Esophagus (tissue), 2 donors: Measurements from ENCODE around the gene PALLD. TPM values are rescaled to one million over a fixed set of nuclear protein-coding genes. Genes with fewer than 3 reads are reported as not detected.
A peak's percentile ranks its signal among the peaks of the same experiment; 100 is the strongest.

ENCODE experiments used
- H3K27ac ChIP-seq, 2 donors: one replicate each; pipeline ENCODE4 v1.5.1; 2013; ENCODE audit warnings: low read depth in 2 of 2, mild to moderate bottlenecking in 2 of 2, inconsistent platforms in 1 of 2, low read length in 1 of 2, moderate library complexity in 1 of 2
- H3K27me3 ChIP-seq, 2 donors: one replicate each; pipeline ENCODE4 v1.6.1; 2013; ENCODE audit warnings: low read length in 2 of 2, control low read depth in 1 of 2, mild to moderate bottlenecking in 1 of 2; ENCODE audit not compliant: insufficient read depth in 2 of 2, control insufficient read depth in 1 of 2
- H3K36me3 ChIP-seq, 2 donors: one replicate each; pipeline ENCODE4 v1.6.1; 2013; ENCODE audit warnings: low read length in 1 of 2; ENCODE audit not compliant: control insufficient read depth in 2 of 2, insufficient read depth in 2 of 2
- H3K4me1 ChIP-seq, 2 donors: one replicate each; pipeline ENCODE4 v1.6.1; 2013; ENCODE audit warnings: low read length in 1 of 2; ENCODE audit not compliant: control insufficient read depth in 2 of 2, insufficient read depth in 2 of 2
- H3K4me3 ChIP-seq, 2 donors: one replicate each; pipeline ENCODE4 v1.5.1; 2013; ENCODE audit warnings: low read length in 2 of 2, mild to moderate bottlenecking in 2 of 2, low read depth in 1 of 2, moderate library complexity in 1 of 2
- H3K9me3 ChIP-seq, 2 donors: one replicate each; pipeline ENCODE4 v1.6.1; 2013; ENCODE audit warnings: mild to moderate bottlenecking in 2 of 2, low read depth in 1 of 2, low read length in 1 of 2, moderate library complexity in 1 of 2; ENCODE audit not compliant: control insufficient read depth in 2 of 2, insufficient read depth in 1 of 2
- WGBS, 2 donors: extraction: QIAGEN DNeasy Blood & Tissue Kit; methylation state at CpG; one replicate each; pipeline ENCODE4 v1.1.7; 2013; 5-methylcytosine and 5-hydroxymethylcytosine counted together
- polyA plus RNA-seq, 2 donors: library from polyadenylated mRNA; stranded (reverse); fragments of 200-250 nt; gene quantifications; one replicate each; pipeline ENCODE4 v1.2.3, GENCODE V29; 2013
- donor health status: healthy with polysubstance abuse.
- donor health status: Bipolar disorder and iron deficiency.

Gene PALLD
- polyA plus RNA-seq, 2 donors = 34.7 to 101 TPM

GRCh38 chr4:168856312-168856711 is 359.5 kb downstream of the PALLD start:
- Histone ChIP-seq H3K27ac (no peak overlapping the region), H3K36me3 (no peaks in the 10 kb centered on the region), H3K9me3 (no peaks in the 10 kb centered on the region), H3K4me1 (peaks cover 3 to 8% of the 10 kb centered on the region in 2 donors), H3K27me3 (no peaks in the 10 kb centered on the region), H3K4me3 (no peak overlapping the region)
- WGBS, 2 donors = 59 to 66% methylated on average over 2 of the region's 2 CpGs

- 71 to 73% methylated on average over 6 of the region's 6 CpGs for WGBS, 2 donors
- Histone ChIP-seq H3K27ac (peak overlapping the region; percentile 22 to 58), H3K36me3 (no peaks in the 10 kb centered on the region), H3K4me1 (peaks cover 3 to 8% of the 10 kb centered on the region in 2 donors), H3K4me3 (no peak overlapping the region), H3K27me3 (no peaks in the 10 kb centered on the region), H3K9me3 (no peaks in the 10 kb centered on the region)
Observed at GRCh38 chr4:168857009-168857408, 360.2 kb downstream of the PALLD start.

GRCh38 chr4:168857546-168858314 is 360.9 kb downstream of the PALLD start:
- H3K4me3 ChIP-seq = no peak overlapping the region
- H3K9me3 ChIP-seq = no peaks in the 10 kb centered on the region
- 83 to 85% methylated on average over 5 of the region's 5 CpGs for WGBS, 2 donors
- peak overlapping the region in 1 of 2 donors; percentile 79 for H3K27ac ChIP-seq
- H3K27me3 ChIP-seq = no peaks in the 10 kb centered on the region
- no peaks in the 10 kb centered on the region for H3K36me3 ChIP-seq
- peaks cover 3 to 8% of the 10 kb centered on the region in 2 donors for H3K4me1 ChIP-seq

- H3K27ac ChIP-seq = peak overlapping the region in 1 of 2 donors; percentile 76
Observed at GRCh38 chr4:168859100-168859499, 362.2 kb downstream of the PALLD start.

GRCh38 chr4:168859888-168860694 is 363.2 kb downstream of the PALLD start:
- 84 to 88% methylated on average over 9 of the region's 9 CpGs for WGBS, 2 donors
- peaks cover 3 to 5% of the 10 kb centered on the region in 2 donors for H3K4me1 ChIP-seq
- no peaks in the 10 kb centered on the region for H3K36me3 ChIP-seq
- H3K9me3 ChIP-seq = no peaks in the 10 kb centered on the region
- peak overlapping the region; percentile 4 to 21 for H3K27ac ChIP-seq
- H3K27me3 ChIP-seq = no peaks in the 10 kb centered on the region
- H3K4me3 ChIP-seq = no peak overlapping the region

More at GRCh38 chr4:168859100-168859499, 362.2 kb downstream of the PALLD start:
- H3K4me3 ChIP-seq = no peak overlapping the region
- H3K36me3 ChIP-seq = no peaks in the 10 kb centered on the region
- WGBS, 2 donors = 80 to 81% methylated on average over 7 of the region's 7 CpGs
- H3K27me3 ChIP-seq = no peaks in the 10 kb centered on the region
- no peaks in the 10 kb centered on the region for H3K9me3 ChIP-seq
- peaks cover 3 to 5% of the 10 kb centered on the region in 2 donors for H3K4me1 ChIP-seq

- no peaks in the 10 kb centered on the region for H3K9me3 ChIP-seq
- no peak overlapping the region for H3K4me3 ChIP-seq
- H3K36me3 ChIP-seq = no peaks in the 10 kb centered on the region
- H3K27me3 ChIP-seq = no peaks in the 10 kb centered on the region
- peaks cover 3 to 5% of the 10 kb centered on the region in 2 donors for H3K4me1 ChIP-seq
- H3K27ac ChIP-seq = no peak overlapping the region
- 55 to 66% methylated on average over 3 of the region's 3 CpGs for WGBS, 2 donors
Observed at GRCh38 chr4:168860827-168861226, 364.0 kb downstream of the PALLD start.

GRCh38 chr4:168863719-168864647 is 367.1 kb downstream of the PALLD start:
- Histone ChIP-seq H3K4me1 (peaks cover 5% of the 10 kb centered on the region in 2 donors), H3K9me3 (no peaks in the 10 kb centered on the region), H3K4me3 (no peak overlapping the region), H3K36me3 (no peaks in the 10 kb centered on the region), H3K27me3 (no peaks in the 10 kb centered on the region), H3K27ac (no peak overlapping the region)
- 68 to 75% methylated on average over 10 of the region's 10 CpGs for WGBS, 2 donors

- Histone ChIP-seq H3K36me3 (peaks cover 0 to 2% of the 10 kb centered on the region in 2 donors), H3K27me3 (no peaks in the 10 kb centered on the region), H3K27ac (peak overlapping the region in 1 of 2 donors; percentile 18), H3K9me3 (no peaks in the 10 kb centered on the region), H3K4me3 (no peak overlapping the region), H3K4me1 (peaks cover 3% of the 10 kb centered on the region in 2 donors)
- WGBS, 2 donors = 66 to 72% methylated on average over 5 of the region's 5 CpGs
Observed at GRCh38 chr4:168864821-168865541, 368.1 kb downstream of the PALLD start.
